Measurements from ENCODE around the gene TEC.

- TF ChIP-seq EZH2 (IDR thresholded peaks at IDR 0.05; ENCODE audit: borderline replicate concordance, low read depth, low read length) (no peak), ZFP30 (CRISPR knock-in tag; IDR thresholded peaks at IDR 0.05; ENCODE audit: borderline replicate concordance) (no peak), GTF2F1 (IDR thresholded peaks at IDR 0.05; ENCODE audit: low read depth, low read length) (no peak), CREB1 (IDR thresholded peaks at IDR 0.05) (no peak), CREB1 (CRISPR knock-in tag; IDR thresholded peaks at IDR 0.05) (no peak), SIN3B (IDR thresholded peaks at IDR 0.05; ENCODE audit: low read depth) (no peak), ZNF165 (CRISPR knock-in tag; IDR thresholded peaks at IDR 0.05; ENCODE audit: borderline replicate concordance) (no peak), CREBBP (IDR thresholded peaks at IDR 0.05; ENCODE audit: low read depth, low read length) (no peak), SREBF2 (CRISPR knock-in tag; IDR thresholded peaks at IDR 0.05) (no peak), CTCF (IDR thresholded peaks at IDR 0.05 in 2 of 3, conservative IDR thresholded peaks at IDR 0.05 in 1 of 3; ENCODE audit: insufficient read depth in 2 of 3, low read depth in 1 of 3, low read length in 3 of 3) (no peak), POLR2AphosphoS5 (IDR thresholded peaks at IDR 0.05; ENCODE audit: control insufficient read depth, insufficient read depth, low read depth, low read length) (no peak), POLR2G (IDR thresholded peaks at IDR 0.05; ENCODE audit: low read depth, low read length) (no peak), RCOR1 (IDR thresholded peaks at IDR 0.05; ENCODE audit: borderline replicate concordance in 1 of 2, low read depth in 2 of 2, low read length in 2 of 2) (no peak), TAF15 (IDR thresholded peaks at IDR 0.05; ENCODE audit: low read depth, low read length) (no peak)
Measured at GRCh38 chr4:48153791-48154550, 115.7 kb downstream of the TEC start.

All from K562 (cell line).